Mesothelial cell of epicardium (in vitro differentiated cells): ENCODE results near the gene NAA10. TPM values are rescaled to one million over a fixed set of nuclear protein-coding genes. Genes with fewer than 3 reads are reported as not detected.

Experiments used
- DNase-seq, 2 experiments: peaks; one replicate each; pipeline ENCODE4 v3.0.0; 2021; ENCODE audit warnings: low spot score in 2 of 2; ENCODE audit not compliant: unreplicated experiment in 2 of 2
- H3K27ac Mint-ChIP-seq: 2 replicates; pipeline ENCODE4 v1.8.0; 2021; ENCODE audit warnings: mixed read lengths
- H3K27me3 Mint-ChIP-seq: 2 replicates; pipeline ENCODE4 v1.8.0; 2021; ENCODE audit warnings: low read depth, mixed read lengths
- H3K36me3 Mint-ChIP-seq: 2 replicates; pipeline ENCODE4 v1.8.0; 2021; ENCODE audit warnings: mixed read lengths
- H3K4me1 Mint-ChIP-seq: 2 replicates; pipeline ENCODE4 v1.8.0; 2021; ENCODE audit warnings: mixed read lengths
- H3K4me3 Mint-ChIP-seq: 2 replicates; pipeline ENCODE4 v1.8.0; 2021; ENCODE audit warnings: mild to moderate bottlenecking, moderate library complexity, mixed read lengths
- H3K9me3 Mint-ChIP-seq: 2 replicates; pipeline ENCODE4 v1.8.0; 2021; ENCODE audit warnings: mixed read lengths
- total RNA-seq: library from RNA; stranded (reverse); gene quantifications from 3 replicates; pipeline ENCODE4 v1.2.1, GENCODE V29; 2021
- TF ChIP-seq, protein P1 (sequence below): fragments of 200-600 bp; sonication (generic); IDR thresholded peaks from one replicate; pipeline ENCODE4 v1.5.0; 2021; ENCODE audit warnings: antibody characterized with exemption; ENCODE audit not compliant: unreplicated experiment

Gene NAA10
- total RNA-seq, 1 donor from 2014 or later, result 76.8 TPM

DNA sequence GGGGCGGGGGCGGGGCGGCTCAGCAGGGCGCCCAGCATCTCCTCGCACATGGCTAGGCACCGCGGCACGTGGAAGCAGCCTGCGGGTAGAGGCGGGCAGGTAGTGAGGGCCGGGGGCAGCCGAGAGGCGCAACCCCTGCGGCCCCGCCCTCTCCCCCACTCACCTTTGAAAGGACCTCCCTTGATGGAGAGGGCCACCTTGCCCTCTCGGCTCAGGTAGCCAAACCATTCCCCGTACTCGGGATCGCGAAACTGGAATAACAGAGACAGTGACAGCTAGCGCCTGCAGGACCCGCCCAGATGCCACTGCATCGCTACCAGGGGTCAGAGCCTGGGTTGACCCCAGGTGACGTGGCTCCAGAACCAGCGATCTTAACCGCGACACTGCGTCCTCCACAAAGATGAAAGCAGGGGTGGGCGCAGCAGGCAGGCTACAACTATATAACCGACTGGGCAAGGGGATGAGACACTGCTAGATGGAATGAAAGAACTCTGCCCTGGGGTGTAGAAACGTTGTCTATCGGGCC lies 552 bp upstream of the NAA10 start:
- DNase-seq, result no peak
- TF ChIP-seq, protein P1, sequence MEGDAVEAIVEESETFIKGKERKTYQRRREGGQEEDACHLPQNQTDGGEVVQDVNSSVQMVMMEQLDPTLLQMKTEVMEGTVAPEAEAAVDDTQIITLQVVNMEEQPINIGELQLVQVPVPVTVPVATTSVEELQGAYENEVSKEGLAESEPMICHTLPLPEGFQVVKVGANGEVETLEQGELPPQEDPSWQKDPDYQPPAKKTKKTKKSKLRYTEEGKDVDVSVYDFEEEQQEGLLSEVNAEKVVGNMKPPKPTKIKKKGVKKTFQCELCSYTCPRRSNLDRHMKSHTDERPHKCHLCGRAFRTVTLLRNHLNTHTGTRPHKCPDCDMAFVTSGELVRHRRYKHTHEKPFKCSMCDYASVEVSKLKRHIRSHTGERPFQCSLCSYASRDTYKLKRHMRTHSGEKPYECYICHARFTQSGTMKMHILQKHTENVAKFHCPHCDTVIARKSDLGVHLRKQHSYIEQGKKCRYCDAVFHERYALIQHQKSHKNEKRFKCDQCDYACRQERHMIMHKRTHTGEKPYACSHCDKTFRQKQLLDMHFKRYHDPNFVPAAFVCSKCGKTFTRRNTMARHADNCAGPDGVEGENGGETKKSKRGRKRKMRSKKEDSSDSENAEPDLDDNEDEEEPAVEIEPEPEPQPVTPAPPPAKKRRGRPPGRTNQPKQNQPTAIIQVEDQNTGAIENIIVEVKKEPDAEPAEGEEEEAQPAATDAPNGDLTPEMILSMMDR, result no peak
- Mint-ChIP-seq H3K9me3 (peaks cover 3% of the 10 kb centered on the region), H3K4me3 (peak overlapping the region; percentile 61), H3K4me1 (peaks cover 5% of the 10 kb centered on the region), H3K27me3 (no peaks in the 10 kb centered on the region), H3K36me3 (peaks cover 7% of the 10 kb centered on the region), H3K27ac (no peak overlapping the region)

DNA sequence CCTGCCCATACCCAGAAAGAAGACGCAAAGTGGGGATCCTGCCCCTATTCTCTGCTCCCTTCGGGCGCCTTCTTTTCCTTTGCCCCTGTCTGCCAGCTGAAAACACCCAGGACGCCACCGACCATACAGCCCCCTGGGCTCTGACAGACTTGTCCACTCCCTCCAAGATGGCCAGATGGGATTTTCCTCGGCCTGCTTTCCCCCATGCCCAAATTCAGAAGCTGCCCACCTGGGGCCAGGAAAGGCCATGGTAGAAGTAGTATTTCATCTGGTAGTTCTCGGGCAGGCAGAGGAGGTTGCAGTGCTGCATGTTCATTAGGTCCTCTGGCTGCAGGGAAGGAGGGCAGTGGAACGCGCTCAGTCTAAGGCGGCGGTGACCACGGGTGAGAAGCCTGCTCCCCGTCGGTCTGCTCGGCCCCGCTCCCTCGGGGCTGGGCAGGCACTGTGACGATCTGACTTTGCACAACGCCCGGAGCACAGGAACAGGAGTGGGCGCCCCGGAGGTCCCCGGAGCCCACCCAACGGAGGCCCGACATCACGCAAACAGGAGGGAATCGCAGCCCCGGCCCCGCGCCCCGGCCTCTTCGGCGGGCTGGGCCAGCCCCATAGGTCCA lies 582 bp downstream of the NAA10 start:
- H3K4me3 Mint-ChIP-seq, result peak overlapping the region; percentile 86
- TF ChIP-seq, protein P1, result no peak
- no peak for DNase-seq
- H3K36me3 Mint-ChIP-seq, result peaks cover 7% of the 10 kb centered on the region
- H3K4me1 Mint-ChIP-seq, result peaks cover 5% of the 10 kb centered on the region
- no peaks in the 10 kb centered on the region for H3K27me3 Mint-ChIP-seq
- peak overlapping the region; percentile 64 for H3K27ac Mint-ChIP-seq
- peaks cover 3% of the 10 kb centered on the region for H3K9me3 Mint-ChIP-seq

DNA sequence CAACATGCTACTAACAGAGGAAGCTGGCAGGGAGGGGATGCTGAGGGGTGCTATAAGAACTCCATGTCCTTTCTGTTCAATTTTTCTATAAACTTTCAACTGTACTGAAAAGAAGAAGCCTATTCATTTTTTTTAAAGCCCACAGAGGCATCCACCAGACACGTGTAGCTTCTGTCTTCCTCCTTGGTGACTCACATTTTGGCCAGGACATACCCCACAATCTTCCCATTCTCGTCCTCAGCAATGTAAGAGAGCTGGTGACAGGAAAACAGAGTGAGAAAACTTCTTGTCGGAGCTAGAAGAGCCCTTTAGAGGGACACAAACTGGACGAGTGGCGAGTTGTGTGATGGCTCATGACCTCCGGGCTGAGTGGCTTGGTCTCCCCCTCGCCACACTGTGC lies 1.1 kb downstream of the NAA10 start:
- no peak for DNase-seq
- peaks cover 3% of the 10 kb centered on the region for H3K9me3 Mint-ChIP-seq
- H3K27me3 Mint-ChIP-seq, result no peaks in the 10 kb centered on the region
- peaks cover 8% of the 10 kb centered on the region for H3K36me3 Mint-ChIP-seq
- H3K4me1 Mint-ChIP-seq, result peaks cover 5% of the 10 kb centered on the region
- peak overlapping the region; percentile 86 for H3K4me3 Mint-ChIP-seq
- TF ChIP-seq, protein P1, result no peak
- peak overlapping the region; percentile 64 for H3K27ac Mint-ChIP-seq

DNA sequence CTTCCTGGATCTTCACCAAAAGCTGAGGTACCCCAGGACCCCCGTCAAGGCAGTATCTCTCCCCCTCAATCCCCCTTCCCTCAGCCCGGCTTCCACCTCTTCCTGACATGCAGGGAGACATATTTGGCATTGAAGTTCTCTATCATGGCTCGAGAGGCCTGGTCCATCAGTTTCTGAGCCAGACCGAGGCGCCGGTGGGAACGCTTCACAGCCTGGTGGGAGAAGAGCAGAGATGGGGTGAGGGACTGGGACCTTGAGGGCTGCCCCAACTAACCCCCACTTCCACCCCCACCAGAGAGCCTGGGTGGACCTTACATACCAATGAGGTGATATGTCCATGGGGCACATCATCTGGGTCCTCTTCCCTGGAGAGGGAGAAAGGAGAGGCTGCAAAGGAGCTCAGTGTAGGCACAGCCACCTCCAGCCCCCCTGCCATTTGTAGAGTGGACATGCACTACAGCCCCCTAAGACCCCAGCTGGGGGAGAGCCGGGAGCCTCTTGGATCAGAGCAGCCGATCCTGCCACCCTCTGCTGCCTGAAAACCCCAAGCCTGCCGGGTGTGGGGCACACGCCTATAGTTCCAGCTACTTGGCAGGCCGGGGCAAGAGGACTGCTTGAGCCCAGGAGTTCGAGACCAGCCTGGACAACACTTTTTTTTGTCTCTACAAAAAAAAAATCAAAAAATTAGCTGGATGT lies 2.5 kb downstream of the NAA10 start:
- Mint-ChIP-seq H3K36me3 (peaks cover 8% of the 10 kb centered on the region), H3K27ac (no peak overlapping the region), H3K9me3 (peaks cover 3% of the 10 kb centered on the region), H3K4me1 (peaks cover 10% of the 10 kb centered on the region), H3K4me3 (no peak overlapping the region), H3K27me3 (no peaks in the 10 kb centered on the region)
- TF ChIP-seq, protein P1, result no peak
- DNase-seq, result no peak

DNA sequence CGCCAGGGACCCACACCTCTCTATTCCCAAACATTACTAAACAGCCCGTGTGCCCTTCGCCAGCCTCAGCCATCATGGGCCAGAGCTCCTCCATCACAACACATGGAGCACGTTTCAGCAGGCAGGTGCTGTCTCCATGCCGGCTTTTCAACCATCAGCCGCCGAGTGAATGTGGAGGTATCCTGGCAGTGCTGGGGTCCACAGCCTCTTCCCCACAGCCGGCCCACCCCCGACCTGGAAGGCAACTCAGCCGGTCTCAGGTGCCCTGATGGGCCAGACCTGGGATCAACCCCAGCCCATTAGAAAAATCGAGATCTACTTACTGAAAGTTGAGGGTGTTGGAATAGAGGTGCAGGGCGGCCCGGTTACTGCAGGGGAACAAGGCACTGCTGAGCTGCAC lies 3.1 kb downstream of the NAA10 start:
- Mint-ChIP-seq H3K9me3 (peaks cover 3% of the 10 kb centered on the region), H3K27me3 (no peaks in the 10 kb centered on the region), H3K4me3 (no peak overlapping the region), H3K27ac (no peak overlapping the region), H3K36me3 (peaks cover 8% of the 10 kb centered on the region), H3K4me1 (peaks cover 17% of the 10 kb centered on the region)
- DNase-seq, result no peak
- TF ChIP-seq, protein P1, result no peak
